KMS-11 (cell line): Measurements from ENCODE around the gene CADPS2.
A peak's percentile ranks its signal among the peaks of the same experiment; 100 is the strongest.

ENCODE experiments used
- H2AFZ ChIP-seq: fragments of 200-600 bp; sonication (generic); 2 replicates; pipeline ENCODE4 v1.6.1; 2016; ENCODE audit warnings: antibody characterized with exemption, mixed run types, low read depth
- H3K27ac ChIP-seq: fragments of 200-600 bp; sonication (generic); 2 replicates; pipeline ENCODE4 v1.6.1; 2016; ENCODE audit warnings: mild to moderate bottlenecking, mixed run types
- H3K27me3 ChIP-seq: fragments of 200-600 bp; sonication (generic); 2 replicates; pipeline ENCODE4 v1.6.1; 2017; ENCODE audit warnings: mild to moderate bottlenecking, low read depth, mixed run types, moderate library complexity; ENCODE audit not compliant: insufficient read depth
- H3K36me3 ChIP-seq: fragments of 200-600 bp; sonication (generic); 2 replicates; pipeline ENCODE4 v1.6.1; 2017; ENCODE audit warnings: mild to moderate bottlenecking, mixed run types; ENCODE audit not compliant: insufficient read depth
- H3K4me1 ChIP-seq: fragments of 200-600 bp; sonication (generic); 2 replicates; pipeline ENCODE4 v1.6.1; 2016; ENCODE audit warnings: mild to moderate bottlenecking, low read depth, mixed run types; ENCODE audit not compliant: poor library complexity, severe bottlenecking
- H3K4me2 ChIP-seq: fragments of 200-600 bp; sonication (generic); 2 replicates; pipeline ENCODE4 v1.7.0; 2016; ENCODE audit warnings: mild to moderate bottlenecking, mixed run types
- H3K4me3 ChIP-seq: fragments of 200-600 bp; sonication (generic); IDR thresholded peaks from 2 replicates; pipeline ENCODE4 v1.6.1; 2017; ENCODE audit warnings: low read depth, low read length, mixed read lengths; ENCODE audit not compliant: insufficient read depth
- H3K79me2 ChIP-seq: fragments of 200-600 bp; sonication (generic); 2 replicates; pipeline ENCODE4 v1.6.1; 2016; ENCODE audit warnings: low read depth, mixed run types; ENCODE audit not compliant: insufficient read depth
- H3K9ac ChIP-seq: fragments of 200-600 bp; sonication (generic); 2 replicates; pipeline ENCODE4 v1.6.1; 2016; ENCODE audit warnings: mild to moderate bottlenecking, mixed run types
- H4K20me1 ChIP-seq: fragments of 200-600 bp; sonication (generic); 2 replicates; pipeline ENCODE4 v1.6.1; 2016; ENCODE audit warnings: mild to moderate bottlenecking, mixed run types; ENCODE audit not compliant: insufficient read depth
- TF ChIP-seq, protein P1 (sequence below): fragments of 200-600 bp; sonication (generic); conservative IDR thresholded peaks from 2 replicates; pipeline ENCODE4 v1.6.1; 2017; ENCODE audit warnings: low read depth, mild to moderate bottlenecking, antibody characterized with exemption, low read length, moderate library complexity, mixed read lengths

The CADPS2 gene

DNA sequence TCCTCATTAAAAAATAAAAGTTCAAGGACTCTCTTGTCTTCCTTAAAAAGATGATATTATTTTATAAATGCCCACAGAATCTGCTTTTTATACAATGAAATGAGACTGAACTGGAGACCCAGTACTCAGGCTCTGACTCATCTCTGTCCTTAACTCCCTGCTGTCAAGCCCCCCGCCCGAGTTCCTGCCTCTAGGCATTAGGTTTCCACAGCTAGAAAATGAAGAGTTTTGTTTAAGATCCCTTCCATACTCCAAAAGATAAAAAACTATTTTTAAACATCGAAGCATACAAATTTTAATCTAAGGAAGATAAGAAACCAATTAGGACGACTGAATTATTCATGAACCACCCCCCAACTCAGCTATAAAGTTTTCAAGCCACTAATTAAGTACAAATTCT is 484.0 kb downstream of the CADPS2 start:
- no peaks in the 10 kb centered on the region for H3K27me3 ChIP-seq
- peak overlapping the region; percentile 85 for H3K4me2 ChIP-seq
- H3K4me3 ChIP-seq = no peak overlapping the region
- H3K79me2 ChIP-seq = no peaks in the 10 kb centered on the region
- H3K27ac ChIP-seq = peak overlapping the region; percentile 91
- TF ChIP-seq, protein P1, sequence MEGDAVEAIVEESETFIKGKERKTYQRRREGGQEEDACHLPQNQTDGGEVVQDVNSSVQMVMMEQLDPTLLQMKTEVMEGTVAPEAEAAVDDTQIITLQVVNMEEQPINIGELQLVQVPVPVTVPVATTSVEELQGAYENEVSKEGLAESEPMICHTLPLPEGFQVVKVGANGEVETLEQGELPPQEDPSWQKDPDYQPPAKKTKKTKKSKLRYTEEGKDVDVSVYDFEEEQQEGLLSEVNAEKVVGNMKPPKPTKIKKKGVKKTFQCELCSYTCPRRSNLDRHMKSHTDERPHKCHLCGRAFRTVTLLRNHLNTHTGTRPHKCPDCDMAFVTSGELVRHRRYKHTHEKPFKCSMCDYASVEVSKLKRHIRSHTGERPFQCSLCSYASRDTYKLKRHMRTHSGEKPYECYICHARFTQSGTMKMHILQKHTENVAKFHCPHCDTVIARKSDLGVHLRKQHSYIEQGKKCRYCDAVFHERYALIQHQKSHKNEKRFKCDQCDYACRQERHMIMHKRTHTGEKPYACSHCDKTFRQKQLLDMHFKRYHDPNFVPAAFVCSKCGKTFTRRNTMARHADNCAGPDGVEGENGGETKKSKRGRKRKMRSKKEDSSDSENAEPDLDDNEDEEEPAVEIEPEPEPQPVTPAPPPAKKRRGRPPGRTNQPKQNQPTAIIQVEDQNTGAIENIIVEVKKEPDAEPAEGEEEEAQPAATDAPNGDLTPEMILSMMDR = no peak
- no peaks in the 10 kb centered on the region for H4K20me1 ChIP-seq
- H3K36me3 ChIP-seq = no peaks in the 10 kb centered on the region
- peak overlapping the region; percentile 48 for H3K9ac ChIP-seq
- H3K4me1 ChIP-seq = peaks cover 85% of the 10 kb centered on the region
- H2AFZ ChIP-seq = peak overlapping the region; percentile 44; the same call in 1 of the 2 replicates

DNA sequence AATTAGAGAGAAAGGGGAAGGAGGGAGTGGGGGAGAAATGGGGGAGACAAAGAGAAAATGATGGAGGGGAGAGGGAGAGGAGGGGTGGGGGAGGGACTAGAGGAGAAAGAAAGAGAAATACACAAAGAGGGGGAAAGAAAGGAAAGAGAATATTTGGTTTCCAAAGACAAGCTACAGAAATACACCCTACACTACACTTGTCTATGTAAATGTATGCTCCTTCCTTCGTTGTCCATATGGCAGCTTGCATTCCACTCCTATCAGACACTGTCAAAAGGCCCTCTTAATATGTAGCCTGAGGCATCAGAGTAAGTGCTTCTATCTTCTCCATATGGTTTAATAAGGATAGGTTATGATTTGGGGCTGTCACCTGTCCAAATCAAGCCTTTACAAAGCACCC is 488.9 kb downstream of the CADPS2 start:
- no peak overlapping the region for H2AFZ ChIP-seq
- H3K4me3 ChIP-seq = no peak overlapping the region
- H3K4me1 ChIP-seq = peaks cover 72% of the 10 kb centered on the region
- H3K27ac ChIP-seq = no peak overlapping the region
- TF ChIP-seq, protein P1 = no peak
- H3K27me3 ChIP-seq = no peaks in the 10 kb centered on the region
- no peaks in the 10 kb centered on the region for H4K20me1 ChIP-seq
- no peak overlapping the region for H3K4me2 ChIP-seq
- H3K36me3 ChIP-seq = no peaks in the 10 kb centered on the region
- H3K9ac ChIP-seq = no peak overlapping the region
- H3K79me2 ChIP-seq = no peaks in the 10 kb centered on the region

DNA sequence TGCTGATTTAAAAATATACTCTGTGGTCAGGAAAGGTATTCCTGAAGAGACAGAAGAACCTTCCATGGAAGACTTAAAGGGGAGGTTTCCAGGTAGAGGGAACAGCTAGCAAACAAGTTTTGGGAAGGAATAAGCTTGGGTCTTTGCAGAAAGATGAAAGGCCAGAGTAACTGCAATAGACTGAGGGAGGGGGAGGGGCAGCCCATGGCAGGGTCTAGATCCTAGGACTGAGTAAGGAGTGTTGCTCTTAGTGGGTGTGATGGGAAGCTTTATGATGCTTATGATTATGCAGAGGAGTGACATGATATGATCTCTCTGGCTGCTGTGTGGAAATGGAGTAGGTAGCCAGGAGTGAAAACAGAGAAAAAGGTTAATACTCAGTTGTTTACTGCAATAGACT is 491.7 kb downstream of the CADPS2 start:
- Histone ChIP-seq H4K20me1 (no peaks in the 10 kb centered on the region), H3K36me3 (no peaks in the 10 kb centered on the region), H3K27me3 (no peaks in the 10 kb centered on the region), H3K9ac (no peak overlapping the region), H3K4me2 (peak overlapping the region; percentile 15; the same call in 1 of the 2 replicates), H3K79me2 (no peaks in the 10 kb centered on the region), H2AFZ (no peak overlapping the region), H3K27ac (no peak overlapping the region), H3K4me1 (peaks cover 46% of the 10 kb centered on the region), H3K4me3 (no peak overlapping the region)
- TF ChIP-seq, protein P1 = no peak

DNA sequence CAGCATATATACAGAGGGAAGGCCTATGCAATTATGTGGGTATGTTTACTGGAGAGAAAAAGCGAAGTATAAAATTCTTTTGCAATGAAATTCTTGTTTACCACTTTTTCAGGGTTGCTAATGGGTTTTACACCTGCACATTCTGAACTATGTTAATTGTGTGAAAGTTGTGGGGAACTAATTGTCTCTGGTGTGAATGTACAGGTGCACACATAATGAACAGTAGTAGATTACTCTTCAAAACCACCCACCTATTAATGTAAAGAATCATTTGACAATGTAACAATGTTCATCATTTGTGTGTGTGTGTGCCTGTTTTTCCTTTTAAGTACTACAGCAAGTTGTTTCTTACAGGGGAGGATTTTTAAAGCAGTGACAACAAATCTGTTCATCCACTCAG is 501.7 kb downstream of the CADPS2 start:
- H3K9ac ChIP-seq = peak overlapping the region; percentile 6; the same call in 1 of the 2 replicates
- no peaks in the 10 kb centered on the region for H4K20me1 ChIP-seq
- no peak overlapping the region for H3K4me3 ChIP-seq
- H3K79me2 ChIP-seq = no peaks in the 10 kb centered on the region
- peaks cover 84% of the 10 kb centered on the region for H3K4me1 ChIP-seq
- H3K27me3 ChIP-seq = no peaks in the 10 kb centered on the region
- no peak overlapping the region for H2AFZ ChIP-seq
- H3K36me3 ChIP-seq = no peaks in the 10 kb centered on the region
- TF ChIP-seq, protein P1 = no peak
- peak overlapping the region; percentile 63 for H3K4me2 ChIP-seq
- peak overlapping the region; percentile 76 for H3K27ac ChIP-seq

DNA sequence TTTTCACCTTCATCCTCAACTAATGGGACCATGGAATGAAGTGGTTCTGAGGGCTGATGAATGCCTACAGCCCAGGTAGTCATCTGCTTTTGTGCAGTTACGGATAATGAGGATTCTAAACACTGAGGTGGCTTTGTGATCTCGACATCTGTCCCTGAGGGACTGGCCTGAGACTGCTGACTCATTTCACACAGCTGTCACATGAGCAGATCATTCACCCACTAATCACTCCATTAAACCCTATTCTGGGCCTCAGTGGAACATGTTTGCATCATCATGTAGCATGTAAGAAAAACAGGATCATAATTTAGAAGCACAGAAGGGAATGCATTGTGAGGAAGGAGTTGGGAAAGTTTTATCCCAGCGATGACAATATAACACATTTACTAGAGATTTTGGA is 502.3 kb downstream of the CADPS2 start:
- TF ChIP-seq, protein P1 = no peak
- peaks cover 90% of the 10 kb centered on the region for H3K4me1 ChIP-seq
- H4K20me1 ChIP-seq = no peaks in the 10 kb centered on the region
- H3K36me3 ChIP-seq = no peaks in the 10 kb centered on the region
- H3K9ac ChIP-seq = peak overlapping the region; percentile 29; the same call in 1 of the 2 replicates
- H2AFZ ChIP-seq = peak overlapping the region; percentile 3; the same call in 1 of the 2 replicates
- H3K4me2 ChIP-seq = peak overlapping the region; percentile 63
- H3K27me3 ChIP-seq = no peaks in the 10 kb centered on the region
- no peaks in the 10 kb centered on the region for H3K79me2 ChIP-seq
- H3K27ac ChIP-seq = peak overlapping the region; percentile 76
- H3K4me3 ChIP-seq = no peak overlapping the region
